Activated CD8-positive, alpha-beta T cell treated with anti-CD3 and anti-CD28 coated beads for 36 hours (primary cell): ENCODE results near the gene ATR. TPM values are rescaled to one million over a fixed set of nuclear protein-coding genes. Genes with fewer than 3 reads are reported as not detected.

Source experiments
- ATAC-seq: fragments of 200-7000 bp; cut with Tn5 transposase; one replicate; pipeline ENCODE4 v1.10.0; 2021; ENCODE audit warnings: mild to moderate bottlenecking, moderate library complexity
- CTCF ChIA-PET: fragments of 350-600 bp; sonication (Branson Sonifier 250); formaldehyde crosslinking; loops from one replicate; lab custom pipeline; 2021; ENCODE audit warnings: antibody characterized with exemption; lab: Charles Lee
- POLR2A ChIA-PET: fragments of 350-600 bp; sonication (Branson Sonifier 250); formaldehyde crosslinking; loops from one replicate; lab custom pipeline; 2021; ENCODE audit warnings: antibody characterized with exemption; lab: Charles Lee
- DNase-seq: peaks from one replicate; pipeline ENCODE4 v3.0.0-alpha.2; 2020
- H3K27ac Mint-ChIP-seq: one replicate; pipeline ENCODE4 v1.8.0; 2021; ENCODE audit warnings: mild to moderate bottlenecking, mixed read lengths
- H3K27me3 Mint-ChIP-seq: one replicate; pipeline ENCODE4 v1.8.0; 2021; ENCODE audit warnings: mixed read lengths
- H3K36me3 Mint-ChIP-seq: one replicate; pipeline ENCODE4 v1.8.0; 2021; ENCODE audit warnings: low read depth, mixed read lengths
- H3K4me1 Mint-ChIP-seq: one replicate; pipeline ENCODE4 v1.8.0; 2021; ENCODE audit warnings: low read depth, mixed read lengths
- H3K4me3 Mint-ChIP-seq: one replicate; pipeline ENCODE4 v1.8.0; 2021; ENCODE audit warnings: mild to moderate bottlenecking, moderate library complexity, mixed read lengths
- H3K9me3 Mint-ChIP-seq: one replicate; pipeline ENCODE4 v1.8.0; 2021; ENCODE audit warnings: mixed read lengths
- CTCF ChIP-seq: fragments of 200-600 bp; IDR thresholded peaks from one replicate; pipeline ENCODE4 v1.8.0; 2022; ENCODE audit warnings: antibody characterized with exemption, mild to moderate bottlenecking
- intact Hi-C: fragments of 100-400 bp; cut with micrococcal nuclease; formaldehyde crosslinking; loops from one replicate; pipeline ENCODE4 v1.10.0; 2022
- total RNA-seq, 2 experiments: library from RNA; stranded (reverse); gene quantifications; one replicate each; pipeline ENCODE4 v1.2.3, GENCODE V29; 2021

The ATR gene
- total RNA-seq, 2 experiments from 2014 or later, result 34.2 to 39.0 TPM

GRCh38 chr3:142623194-142623593 is 44.7 kb upstream of the ATR start:
- POLR2A ChIA-PET, result interaction anchor here (1.1 kb wide), 1 partner anchor 377 kb away, joined by 4 read pairs; no protein-coding TSS in a partner anchor
- Mint-ChIP-seq H3K9me3 (no peaks in the 10 kb centered on the region), H3K27ac (no peak overlapping the region), H3K36me3 (no peaks in the 10 kb centered on the region), H3K27me3 (no peaks in the 10 kb centered on the region), H3K4me1 (no peaks in the 10 kb centered on the region), H3K4me3 (no peak overlapping the region)
- intact Hi-C loops, result no loop called here
- ATAC-seq (no peak), DNase-seq (no peak)
- TF ChIP-seq CTCF, result no peak
- CTCF ChIA-PET, result interaction anchor here (0.9 kb wide), 1 partner anchor 41 kb away, joined by 4 read pairs; no protein-coding TSS in a partner anchor

- ChIA-PET POLR2A (no interaction called here), CTCF (interaction anchor here (0.9 kb wide), 1 partner anchor 42 kb away, joined by 4 read pairs; no protein-coding TSS in a partner anchor)
- Mint-ChIP-seq H3K36me3 (no peaks in the 10 kb centered on the region), H3K27ac (no peak overlapping the region), H3K4me3 (no peak overlapping the region), H3K4me1 (no peaks in the 10 kb centered on the region), H3K27me3 (no peaks in the 10 kb centered on the region), H3K9me3 (no peaks in the 10 kb centered on the region)
- intact Hi-C loops, result no loop called here
- ATAC-seq (no peak), DNase-seq (no peak)
- no peak for TF ChIP-seq CTCF
These were observed 43.9 kb upstream of the ATR start for GRCh38 chr3:142622405-142622804.

GRCh38 chr3:142618917-142619461 is 40.5 kb upstream of the ATR start:
- Mint-ChIP-seq H3K27me3 (no peaks in the 10 kb centered on the region), H3K4me1 (no peaks in the 10 kb centered on the region), H3K4me3 (no peak overlapping the region), H3K36me3 (no peaks in the 10 kb centered on the region), H3K27ac (no peak overlapping the region), H3K9me3 (no peaks in the 10 kb centered on the region)
- ATAC-seq (no peak), DNase-seq (no peak)
- ChIA-PET CTCF (interaction anchor here (1.3 kb wide), 1 partner anchor 9 kb away, joined by 4 read pairs; no protein-coding TSS in a partner anchor), POLR2A (no interaction called here)
- no peak for TF ChIP-seq CTCF
- intact Hi-C loops, result no loop called here

- intact Hi-C loops, result no loop called here
- no peak for DNase-seq
- no peaks in the 10 kb centered on the region for H3K27me3 Mint-ChIP-seq
- H3K27ac Mint-ChIP-seq, result no peak overlapping the region
- no peaks in the 10 kb centered on the region for H3K9me3 Mint-ChIP-seq
- TF ChIP-seq CTCF, result no peak
- no peaks in the 10 kb centered on the region for H3K36me3 Mint-ChIP-seq
- ChIA-PET POLR2A (no interaction called here), CTCF (no interaction called here)
- no peak for ATAC-seq
- no peak overlapping the region for H3K4me3 Mint-ChIP-seq
- no peaks in the 10 kb centered on the region for H3K4me1 Mint-ChIP-seq
These were observed 36.6 kb upstream of the ATR start for GRCh38 chr3:142615171-142615570.

- Mint-ChIP-seq H3K27ac (no peak overlapping the region), H3K9me3 (no peaks in the 10 kb centered on the region), H3K4me3 (no peak overlapping the region), H3K36me3 (no peaks in the 10 kb centered on the region), H3K4me1 (no peaks in the 10 kb centered on the region), H3K27me3 (no peaks in the 10 kb centered on the region)
- intact Hi-C loops, result no loop called here
- ChIA-PET POLR2A (no interaction called here), CTCF (no interaction called here)
- no peak for TF ChIP-seq CTCF
- DNase-seq (no peak), ATAC-seq (no peak)
These were observed 35.6 kb upstream of the ATR start for GRCh38 chr3:142614059-142614626.
